Measurements from ENCODE around the gene SIPA1L2. TPM values are rescaled to one million over a fixed set of nuclear protein-coding genes. Genes with fewer than 3 reads are reported as not detected.

Gene SIPA1L2, protein sequence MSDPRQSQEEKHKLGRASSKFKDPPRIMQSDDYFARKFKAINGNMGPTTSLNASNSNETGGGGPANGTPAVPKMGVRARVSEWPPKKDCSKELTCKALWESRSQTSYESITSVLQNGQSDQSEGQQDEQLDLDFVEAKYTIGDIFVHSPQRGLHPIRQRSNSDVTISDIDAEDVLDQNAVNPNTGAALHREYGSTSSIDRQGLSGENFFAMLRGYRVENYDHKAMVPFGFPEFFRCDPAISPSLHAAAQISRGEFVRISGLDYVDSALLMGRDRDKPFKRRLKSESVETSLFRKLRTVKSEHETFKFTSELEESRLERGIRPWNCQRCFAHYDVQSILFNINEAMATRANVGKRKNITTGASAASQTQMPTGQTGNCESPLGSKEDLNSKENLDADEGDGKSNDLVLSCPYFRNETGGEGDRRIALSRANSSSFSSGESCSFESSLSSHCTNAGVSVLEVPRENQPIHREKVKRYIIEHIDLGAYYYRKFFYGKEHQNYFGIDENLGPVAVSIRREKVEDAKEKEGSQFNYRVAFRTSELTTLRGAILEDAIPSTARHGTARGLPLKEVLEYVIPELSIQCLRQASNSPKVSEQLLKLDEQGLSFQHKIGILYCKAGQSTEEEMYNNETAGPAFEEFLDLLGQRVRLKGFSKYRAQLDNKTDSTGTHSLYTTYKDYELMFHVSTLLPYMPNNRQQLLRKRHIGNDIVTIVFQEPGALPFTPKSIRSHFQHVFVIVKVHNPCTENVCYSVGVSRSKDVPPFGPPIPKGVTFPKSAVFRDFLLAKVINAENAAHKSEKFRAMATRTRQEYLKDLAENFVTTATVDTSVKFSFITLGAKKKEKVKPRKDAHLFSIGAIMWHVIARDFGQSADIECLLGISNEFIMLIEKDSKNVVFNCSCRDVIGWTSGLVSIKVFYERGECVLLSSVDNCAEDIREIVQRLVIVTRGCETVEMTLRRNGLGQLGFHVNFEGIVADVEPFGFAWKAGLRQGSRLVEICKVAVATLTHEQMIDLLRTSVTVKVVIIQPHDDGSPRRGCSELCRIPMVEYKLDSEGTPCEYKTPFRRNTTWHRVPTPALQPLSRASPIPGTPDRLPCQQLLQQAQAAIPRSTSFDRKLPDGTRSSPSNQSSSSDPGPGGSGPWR (N-terminal part only)
- total RNA-seq (2014; rRNA removed; shearing (Covaris generic); ENCODE audit: low replicate concordance) = 0.04 TPM in 1 of 2 replicates, not detected in the other

DNA sequence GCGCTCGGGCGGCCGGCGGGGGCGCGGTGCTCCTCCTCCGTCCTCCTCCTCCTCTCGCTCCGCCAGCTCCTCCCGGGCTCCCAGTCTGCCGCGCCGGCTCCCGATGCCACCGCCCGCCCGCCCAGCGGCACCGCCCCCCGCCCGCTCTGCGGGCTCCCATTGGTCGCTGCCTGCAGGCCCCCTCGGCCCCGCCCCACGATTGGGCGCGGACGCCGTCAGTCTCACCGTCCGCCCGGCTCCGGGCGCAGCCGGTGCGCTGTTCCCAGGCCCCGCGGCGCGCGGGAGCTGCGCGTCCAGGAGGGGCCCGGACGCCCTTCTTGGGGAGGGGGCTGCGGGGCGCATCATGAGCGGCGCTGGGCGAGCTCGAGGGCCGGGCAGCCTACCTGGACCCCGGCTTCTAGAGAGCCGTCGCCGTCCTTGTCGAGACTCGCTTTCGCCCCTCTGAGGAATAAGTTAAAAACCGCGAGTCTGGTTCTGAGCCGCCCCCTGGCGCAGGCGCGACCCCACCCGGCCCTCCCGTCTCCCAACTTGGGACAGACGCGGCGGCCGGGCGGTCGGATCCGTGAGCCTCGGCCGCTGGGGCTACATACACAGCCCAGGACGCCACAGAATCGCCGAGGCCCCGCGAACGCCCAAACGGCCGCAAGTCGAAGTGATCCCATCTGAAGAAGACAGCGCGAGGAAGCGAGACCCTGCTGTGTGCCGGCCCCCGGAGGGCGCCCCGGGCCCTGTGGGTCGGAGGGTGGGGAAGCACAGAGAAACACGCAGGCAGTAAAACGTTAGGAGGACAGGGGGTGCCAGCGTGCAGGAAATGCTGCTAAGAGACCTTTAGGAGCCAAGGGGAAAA is at the start of gene SIPA1L2:
SIPA1L2 (minus strand) TSS at position 87 of the 847 bp plus-strand sequence. CDS start 114,794 bp downstream, outside the sequence.
- Histone ChIP-seq H4K20me1 (ENCODE audit: insufficient read depth, low read depth, low read length) (no peaks in the 10 kb centered on the region), H3K4me3 (ENCODE audit: low read length) (peak within 1 kb of the TSS; percentile 63), H3K9ac (ENCODE audit: low read length) (peak within 1 kb of the TSS; percentile 51), H3K9me3 (ENCODE audit: low read length) (no peaks in the 10 kb centered on the region), H3K9me2 (replicated peaks; ENCODE audit: insufficient read depth, low read length) (no peaks in the 10 kb centered on the region), H3K4me2 (ENCODE audit: low read depth, low read length, poor library complexity, severe bottlenecking) (peak within 1 kb of the TSS; percentile 67), H3K36me3 (ENCODE audit: insufficient read depth, low read length) (no peaks in the 10 kb centered on the region), H2AFZ (ENCODE audit: low read length) (0 out of 2 replicates have a peak within 1 kb of the TSS, but pooled peaks have one; percentile 71), H3K4me1 (ENCODE audit: low read length) (peaks cover 5% of the 10 kb centered on the region), H3K27ac (ENCODE audit: low read length) (no peak within 1 kb of the TSS), H3K27me3 (ENCODE audit: low read length) (no peaks in the 10 kb centered on the region), H3K79me2 (ENCODE audit: low read length) (no peaks in the 10 kb centered on the region)
- peak; percentile 80 for DNase-seq

DNA sequence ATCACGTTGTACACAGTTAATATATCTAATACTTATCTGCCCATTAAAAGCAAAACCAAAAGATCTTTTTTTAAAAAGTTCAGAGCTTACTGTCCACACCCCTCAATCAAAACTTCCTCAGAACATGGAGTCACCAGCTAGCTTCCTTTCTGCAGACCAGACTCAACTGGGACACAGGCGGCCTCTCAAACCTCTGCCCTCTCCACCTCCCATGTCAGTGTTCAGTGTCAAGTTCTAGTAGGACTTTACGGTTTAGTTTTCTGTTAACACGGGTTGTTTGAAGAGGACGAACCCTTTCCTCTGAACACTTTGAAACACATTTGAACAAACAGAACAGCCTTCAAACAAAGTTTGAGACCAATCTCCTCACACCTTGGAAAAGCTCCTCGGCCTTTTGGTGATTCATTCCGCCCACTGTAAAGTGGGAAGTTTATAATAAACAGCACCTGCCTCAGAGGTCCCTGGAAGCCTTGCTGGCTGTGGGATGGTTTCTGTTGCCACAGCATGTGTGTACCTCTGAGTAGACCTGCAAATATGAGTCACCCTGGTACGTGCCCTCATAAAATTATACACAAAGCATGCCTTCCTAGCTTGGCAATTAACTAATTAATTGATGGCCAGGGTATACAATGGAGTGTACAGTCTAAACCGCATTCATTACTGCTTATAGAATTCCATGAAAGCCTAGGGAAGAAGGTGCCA is 48.4 kb upstream of the SIPA1L2 start:
- Histone ChIP-seq H3K9me2 (replicated peaks; ENCODE audit: insufficient read depth, low read length) (no peaks in the 10 kb centered on the region), H3K79me2 (ENCODE audit: low read length) (no peaks in the 10 kb centered on the region), H3K36me3 (ENCODE audit: insufficient read depth, low read length) (no peaks in the 10 kb centered on the region), H3K9ac (ENCODE audit: low read length) (no peak overlapping the region), H3K27me3 (ENCODE audit: low read length) (no peaks in the 10 kb centered on the region), H3K4me1 (ENCODE audit: low read length) (peaks cover 6% of the 10 kb centered on the region), H3K4me3 (ENCODE audit: low read length) (no peak overlapping the region), H3K27ac (ENCODE audit: low read length) (no peak overlapping the region), H4K20me1 (ENCODE audit: insufficient read depth, low read depth, low read length) (no peaks in the 10 kb centered on the region), H3K9me3 (ENCODE audit: low read length) (no peaks in the 10 kb centered on the region), H2AFZ (ENCODE audit: low read length) (no peak overlapping the region), H3K4me2 (ENCODE audit: low read depth, low read length, poor library complexity, severe bottlenecking) (no peak overlapping the region)
- no peak for DNase-seq

DNA sequence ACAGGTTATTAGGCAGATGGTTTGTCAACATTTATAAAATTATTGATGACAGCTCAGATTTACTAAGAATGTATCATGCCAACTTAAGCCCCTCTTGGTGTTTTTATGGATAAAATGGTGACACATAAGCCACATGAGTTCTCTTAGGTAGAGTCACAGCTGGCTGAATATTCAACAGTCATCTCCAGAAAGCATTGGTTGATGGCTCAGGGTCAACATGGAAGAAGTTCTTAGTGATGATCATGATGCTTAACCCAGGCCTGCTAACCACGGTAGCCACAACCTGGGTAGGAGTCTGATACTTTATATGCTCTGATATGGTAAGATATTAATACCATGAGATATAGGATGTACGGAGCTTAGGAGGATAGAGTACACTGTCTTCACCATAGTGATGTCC is 46.4 kb upstream of the SIPA1L2 start:
- no peak for DNase-seq
- Histone ChIP-seq H3K9me2 (replicated peaks; ENCODE audit: insufficient read depth, low read length) (no peaks in the 10 kb centered on the region), H3K36me3 (ENCODE audit: insufficient read depth, low read length) (no peaks in the 10 kb centered on the region)

DNA sequence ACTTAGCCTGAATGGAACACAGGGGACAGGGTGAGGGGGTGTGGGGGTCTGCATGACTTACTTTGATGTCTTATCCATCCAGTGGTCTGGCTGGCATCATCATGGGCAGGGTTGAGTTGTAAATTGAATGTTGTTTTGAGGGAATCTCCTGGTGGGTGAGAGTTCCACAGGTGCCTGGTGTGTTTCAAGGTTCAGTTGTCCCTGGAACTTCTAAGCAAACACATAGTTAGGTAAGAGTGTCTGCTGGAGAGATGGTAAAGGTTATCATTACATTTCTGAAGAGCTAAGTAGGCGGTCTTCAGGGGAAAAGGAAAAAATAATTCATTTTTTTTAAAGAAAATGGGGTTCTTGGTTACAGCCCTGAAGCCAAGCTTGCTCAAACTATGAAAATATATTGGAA is 46.0 kb upstream of the SIPA1L2 start:
- H3K4me1 ChIP-seq (ENCODE audit: low read length) = peaks cover 6% of the 10 kb centered on the region
- H3K27ac ChIP-seq (ENCODE audit: low read length) = no peak overlapping the region
- no peaks in the 10 kb centered on the region for H4K20me1 ChIP-seq (ENCODE audit: insufficient read depth, low read depth, low read length)
- no peak overlapping the region for H3K9ac ChIP-seq (ENCODE audit: low read length)
- no peak for DNase-seq
- no peaks in the 10 kb centered on the region for H3K9me2 ChIP-seq (replicated peaks; ENCODE audit: insufficient read depth, low read length)
- no peak overlapping the region for H3K4me3 ChIP-seq (ENCODE audit: low read length)
- no peak overlapping the region for H3K4me2 ChIP-seq (ENCODE audit: low read depth, low read length, poor library complexity, severe bottlenecking)
- no peaks in the 10 kb centered on the region for H3K36me3 ChIP-seq (ENCODE audit: insufficient read depth, low read length)
- no peaks in the 10 kb centered on the region for H3K27me3 ChIP-seq (ENCODE audit: low read length)
- H3K9me3 ChIP-seq (ENCODE audit: low read length) = no peaks in the 10 kb centered on the region
- H3K79me2 ChIP-seq (ENCODE audit: low read length) = no peaks in the 10 kb centered on the region
- H2AFZ ChIP-seq (ENCODE audit: low read length) = no peak overlapping the region

More for the DNA sequence above, 46.4 kb upstream of the SIPA1L2 start:
- H4K20me1 ChIP-seq (ENCODE audit: insufficient read depth, low read depth, low read length) = no peaks in the 10 kb centered on the region
- no peaks in the 10 kb centered on the region for H3K9me3 ChIP-seq (ENCODE audit: low read length)
- H3K9ac ChIP-seq (ENCODE audit: low read length) = no peak overlapping the region
- no peak overlapping the region for H3K4me2 ChIP-seq (ENCODE audit: low read depth, low read length, poor library complexity, severe bottlenecking)
- H2AFZ ChIP-seq (ENCODE audit: low read length) = no peak overlapping the region
- no peak overlapping the region for H3K4me3 ChIP-seq (ENCODE audit: low read length)
- H3K27ac ChIP-seq (ENCODE audit: low read length) = no peak overlapping the region
- H3K4me1 ChIP-seq (ENCODE audit: low read length) = peaks cover 6% of the 10 kb centered on the region
- no peaks in the 10 kb centered on the region for H3K79me2 ChIP-seq (ENCODE audit: low read length)
- no peaks in the 10 kb centered on the region for H3K27me3 ChIP-seq (ENCODE audit: low read length)

DNA sequence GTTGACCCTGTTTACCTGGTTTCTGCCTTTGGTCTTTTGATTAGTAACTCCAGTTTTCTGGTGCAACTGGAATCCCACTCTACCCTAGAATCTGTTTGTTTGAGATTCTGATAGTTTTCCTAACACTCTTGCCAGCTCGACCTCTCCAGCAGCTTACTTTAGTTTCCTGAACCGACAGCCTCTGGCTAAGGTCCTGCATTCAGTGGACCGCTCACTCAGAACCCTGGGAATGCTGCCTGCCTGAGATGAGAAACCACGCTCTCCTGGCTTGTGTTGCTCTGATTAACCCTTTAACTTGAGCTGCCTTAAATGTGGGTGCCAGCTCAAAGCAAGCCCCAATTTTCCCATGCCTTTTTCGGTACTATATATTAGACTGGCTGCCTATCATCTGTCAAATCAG is 45.3 kb upstream of the SIPA1L2 start:
- no peak overlapping the region for H3K4me2 ChIP-seq (ENCODE audit: low read depth, low read length, poor library complexity, severe bottlenecking)
- H3K9me2 ChIP-seq (replicated peaks; ENCODE audit: insufficient read depth, low read length) = no peaks in the 10 kb centered on the region
- DNase-seq = no peak
- H3K79me2 ChIP-seq (ENCODE audit: low read length) = no peaks in the 10 kb centered on the region
- no peaks in the 10 kb centered on the region for H3K27me3 ChIP-seq (ENCODE audit: low read length)
- no peak overlapping the region for H2AFZ ChIP-seq (ENCODE audit: low read length)
- H3K4me1 ChIP-seq (ENCODE audit: low read length) = peaks cover 6% of the 10 kb centered on the region
- no peak overlapping the region for H3K27ac ChIP-seq (ENCODE audit: low read length)
- no peaks in the 10 kb centered on the region for H4K20me1 ChIP-seq (ENCODE audit: insufficient read depth, low read depth, low read length)
- H3K9ac ChIP-seq (ENCODE audit: low read length) = no peak overlapping the region
- no peak overlapping the region for H3K4me3 ChIP-seq (ENCODE audit: low read length)
- H3K9me3 ChIP-seq (ENCODE audit: low read length) = no peaks in the 10 kb centered on the region
- H3K36me3 ChIP-seq (ENCODE audit: insufficient read depth, low read length) = no peaks in the 10 kb centered on the region

DNA sequence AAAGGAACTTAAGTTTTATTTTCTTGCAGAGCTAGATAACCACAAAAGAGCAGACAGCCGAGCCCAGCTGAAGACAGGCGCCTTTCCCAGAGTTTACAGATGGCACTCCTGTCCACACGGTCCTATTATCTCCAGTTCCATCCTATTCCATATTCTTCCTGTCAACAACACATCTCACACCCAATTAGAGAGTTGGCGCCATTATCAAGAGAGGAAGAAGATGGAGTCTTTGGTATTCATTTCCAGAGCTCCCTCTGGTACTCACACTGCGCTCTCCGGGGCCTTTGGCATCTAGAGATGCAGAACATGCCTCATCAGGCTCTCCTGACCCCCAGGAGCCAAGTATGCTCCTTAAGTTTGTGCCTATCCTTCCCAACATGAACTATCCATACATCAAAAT is 43.3 kb upstream of the SIPA1L2 start:
- H3K79me2 ChIP-seq (ENCODE audit: low read length) = no peaks in the 10 kb centered on the region
- no peak for DNase-seq
- no peaks in the 10 kb centered on the region for H3K27me3 ChIP-seq (ENCODE audit: low read length)
- H3K4me3 ChIP-seq (ENCODE audit: low read length) = no peak overlapping the region
- H3K36me3 ChIP-seq (ENCODE audit: insufficient read depth, low read length) = no peaks in the 10 kb centered on the region
- peaks cover 6% of the 10 kb centered on the region for H3K4me1 ChIP-seq (ENCODE audit: low read length)
- H4K20me1 ChIP-seq (ENCODE audit: insufficient read depth, low read depth, low read length) = no peaks in the 10 kb centered on the region
- H3K9me3 ChIP-seq (ENCODE audit: low read length) = no peaks in the 10 kb centered on the region
- no peaks in the 10 kb centered on the region for H3K9me2 ChIP-seq (replicated peaks; ENCODE audit: insufficient read depth, low read length)
- H3K27ac ChIP-seq (ENCODE audit: low read length) = no peak overlapping the region
- H3K9ac ChIP-seq (ENCODE audit: low read length) = no peak overlapping the region
- H2AFZ ChIP-seq (ENCODE audit: low read length) = no peak overlapping the region
- H3K4me2 ChIP-seq (ENCODE audit: low read depth, low read length, poor library complexity, severe bottlenecking) = no peak overlapping the region

DNA sequence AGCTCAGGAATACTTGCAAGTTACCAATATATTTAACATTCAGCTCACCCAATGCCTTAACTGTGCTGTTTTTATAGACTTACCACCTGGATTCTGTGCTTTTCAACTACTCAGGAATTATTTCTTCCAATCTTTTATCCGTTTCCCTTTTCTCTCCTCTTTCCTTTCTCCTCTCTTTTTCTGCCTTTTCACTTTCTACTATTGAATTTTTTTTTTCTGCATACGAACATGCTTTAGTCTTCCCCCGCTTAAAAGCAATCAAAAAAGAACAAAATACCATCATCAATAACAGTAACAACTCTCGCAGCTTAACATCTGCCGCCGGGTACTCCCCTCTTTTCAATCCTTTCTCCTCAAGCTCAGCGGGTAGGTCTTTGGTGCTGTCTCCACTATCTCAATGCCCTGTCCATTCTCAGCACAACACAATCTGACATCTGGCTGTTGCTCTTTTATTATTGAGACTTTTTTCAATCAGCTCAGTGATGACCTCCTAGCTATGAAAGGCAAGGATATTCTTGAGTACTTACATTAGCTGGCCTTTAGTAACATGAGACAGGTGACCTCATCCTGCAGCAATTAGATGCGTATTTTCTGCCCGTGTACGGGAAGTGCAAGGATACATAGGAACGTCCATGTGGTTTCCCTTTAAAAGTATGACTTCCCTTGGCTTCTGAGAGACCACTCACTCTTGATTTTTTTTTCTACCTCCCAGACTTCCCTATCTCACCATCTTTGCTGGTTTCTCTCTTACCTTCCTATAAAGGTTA is 40.2 kb upstream of the SIPA1L2 start:
- Histone ChIP-seq H3K27ac (ENCODE audit: low read length) (no peak overlapping the region), H3K9ac (ENCODE audit: low read length) (no peak overlapping the region), H4K20me1 (ENCODE audit: insufficient read depth, low read depth, low read length) (no peaks in the 10 kb centered on the region), H3K9me3 (ENCODE audit: low read length) (no peaks in the 10 kb centered on the region), H3K36me3 (ENCODE audit: insufficient read depth, low read length) (no peaks in the 10 kb centered on the region), H3K79me2 (ENCODE audit: low read length) (no peaks in the 10 kb centered on the region), H3K27me3 (ENCODE audit: low read length) (no peaks in the 10 kb centered on the region), H3K9me2 (replicated peaks; ENCODE audit: insufficient read depth, low read length) (no peaks in the 10 kb centered on the region), H3K4me2 (ENCODE audit: low read depth, low read length, poor library complexity, severe bottlenecking) (no peak overlapping the region), H3K4me1 (ENCODE audit: low read length) (no peaks in the 10 kb centered on the region), H3K4me3 (ENCODE audit: low read length) (no peak overlapping the region), H2AFZ (ENCODE audit: low read length) (no peak overlapping the region)
- no peak for DNase-seq

Data from Karpas-422 (cell line).